Ovary (tissue), 9 donors: ENCODE results near the gene NTRK2. TPM values are rescaled to one million over a fixed set of nuclear protein-coding genes. Genes with fewer than 3 reads are reported as not detected.

Experiments used
- DNase-seq, 5 donors: peaks; one replicate each; pipeline ENCODE4 v3.0.0-alpha.2; 2019 to 2020
- H3K27ac ChIP-seq, 2 donors: fragments of 200-600 bp; one replicate each; pipeline versions ENCODE4 v1.5.1 to v1.8.0; 2019 to 2022
- H3K27me3 ChIP-seq: fragments of 200-600 bp; one replicate; pipeline ENCODE4 v1.8.0; 2022
- H3K36me3 ChIP-seq: fragments of 200-600 bp; sonication (generic); one replicate; pipeline ENCODE4 v1.5.1; 2019
- H3K4me1 ChIP-seq: one replicate; pipeline ENCODE4 v1.8.1; 2013; ENCODE audit warnings: mild to moderate bottlenecking, moderate library complexity; ENCODE audit not compliant: insufficient read depth
- H3K4me3 ChIP-seq: fragments of 200-600 bp; sonication (generic); one replicate; pipeline ENCODE4 v1.5.1; 2017
- H3K9me3 ChIP-seq, 2 donors: fragments of 200-600 bp in 1 of 2; sonication (generic) in 1 of 2; one replicate each; pipeline versions ENCODE4 v1.5.1 to v1.8.1; 2013 to 2019; ENCODE audit warnings: mild to moderate bottlenecking in 1 of 2, moderate library complexity in 1 of 2
- EP300 ChIP-seq: sonication (generic); formaldehyde crosslinking; IDR thresholded peaks from one replicate; pipeline ENCODE4 v1.6.1; 2017; ENCODE audit warnings: antibody characterized with exemption
- POLR2A ChIP-seq: fragments of 450-650 bp; IDR thresholded peaks from one replicate; pipeline ENCODE4 v1.6.1; 2017; ENCODE audit warnings: antibody characterized with exemption, mild to moderate bottlenecking, moderate library complexity
- WGBS, 3 donors: extraction: QIAGEN DNeasy Blood & Tissue Kit in 1 of 3; methylation state at CpG; one replicate each; pipeline versions ENCODE4 v1.1.5 to v1.1.7; 2013 to 2017; 5-methylcytosine and 5-hydroxymethylcytosine counted together
- intact Hi-C, 4 donors: fragments of 100-400 bp; cut with DNase I; formaldehyde crosslinking; loops; one replicate each; pipeline versions ENCODE4 v1.11.0 to v1.15.1; 2022 to 2023
- polyA plus RNA-seq, 2 donors: library from polyadenylated mRNA; stranded (reverse); fragments of 200-250 nt in 1 of 2; fragments of 350-450 nt in 1 of 2; fragmentation: Illumina TruSeq in 1 of 2; extraction: RNeasy Lipid Tissue Mini Kit (QIAGEN cat#74804) in 1 of 2; gene quantifications; one replicate each; pipeline ENCODE4 v1.2.3, GENCODE V29; 2013 to 2014
- total RNA-seq, 7 donors: library from RNA; depleted of rRNA in 2 of 7; stranded (reverse); fragments of >200 nt in 2 of 7; fragmentation: NEBNext Ultra II Directional in 3 of 7; extraction: Animal tissue kit (Norgen Biotek cat#: 25700) in 3 of 7; gene quantifications; one replicate each; pipeline versions ENCODE4 v1.1.0 to v1.2.4, GENCODE V29; 2016 to 2023
- TF ChIP-seq, protein P1 (sequence below), 3 donors: fragments of 450-650 bp in 2 of 3; fragments of 200-600 bp in 1 of 3; IDR thresholded peaks; one replicate each; pipeline versions ENCODE4 v1.5.1 to v1.8.0; 2016 to 2022; ENCODE audit warnings: antibody characterized with exemption in 3 of 3, mild to moderate bottlenecking in 1 of 3
- donor health status: DM: no; HTN: no; CAD: no; lungs with moderate emphysema.
- donor health status: DM: no; HTN: no; CAD: no.
- donor health status: Bipolar disorder and iron deficiency.
- donor health status: DM: yes; HTN: yes; CAD: no.
- donor health status: DM: no; HTN: no; CAD: no.
- donor health status: DM: yes; HTN: yes; CAD: no.

NTRK2 gene
- total and polyA plus RNA-seq, 9 donors: 6.4 to 31.1 (median 10.8) TPM

DNA sequence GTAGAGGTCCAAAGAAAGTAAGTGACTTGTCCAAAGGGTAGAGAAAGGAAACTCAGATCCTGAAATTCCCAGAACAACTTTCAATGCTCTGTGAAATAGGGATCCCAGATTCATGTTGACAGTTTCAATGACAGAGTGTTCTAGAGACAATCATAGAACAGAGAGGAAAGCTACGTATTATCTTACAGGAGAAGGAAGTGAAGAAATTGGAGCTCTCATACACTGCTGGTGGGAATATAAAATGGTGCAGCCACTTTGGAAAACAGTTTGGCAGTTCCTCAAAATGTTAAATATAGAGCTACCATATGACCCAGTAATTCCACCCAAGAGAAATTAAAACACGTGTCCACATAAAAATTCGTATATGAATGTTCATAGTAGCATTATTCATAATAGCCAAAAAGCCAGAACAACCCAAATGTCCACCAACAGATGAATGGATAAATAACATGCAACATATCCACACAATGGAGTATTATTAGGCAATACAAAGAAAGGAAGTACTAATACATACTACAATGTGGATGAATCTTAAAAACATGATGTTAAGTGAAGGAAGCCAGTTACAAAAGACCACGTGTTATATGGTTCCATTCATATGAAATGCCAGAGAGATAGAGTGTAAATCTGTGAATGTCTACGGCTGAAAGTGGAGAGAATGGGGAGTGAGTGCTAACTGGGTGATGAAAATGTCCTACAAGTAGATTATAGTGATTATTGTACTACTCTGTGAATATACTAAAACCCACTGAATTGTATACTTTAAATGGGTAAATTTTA is 197.1 kb downstream of the NTRK2 start:
- 81 to 84% (median 83%) methylated on average over 5 of the region's 5 CpGs for WGBS, 3 donors
- Histone ChIP-seq H3K4me3 (no peak overlapping the region), H3K27ac (no peak overlapping the region), H3K27me3 (no peaks in the 10 kb centered on the region), H3K4me1 (no peaks in the 10 kb centered on the region), H3K9me3 (no peaks in the 10 kb centered on the region), H3K36me3 (no peaks in the 10 kb centered on the region)
- intact Hi-C loops: no loop called here
- DNase-seq: no peak
- TF ChIP-seq POLR2A (no peak), EP300 (no peak)
- TF ChIP-seq, protein P1, sequence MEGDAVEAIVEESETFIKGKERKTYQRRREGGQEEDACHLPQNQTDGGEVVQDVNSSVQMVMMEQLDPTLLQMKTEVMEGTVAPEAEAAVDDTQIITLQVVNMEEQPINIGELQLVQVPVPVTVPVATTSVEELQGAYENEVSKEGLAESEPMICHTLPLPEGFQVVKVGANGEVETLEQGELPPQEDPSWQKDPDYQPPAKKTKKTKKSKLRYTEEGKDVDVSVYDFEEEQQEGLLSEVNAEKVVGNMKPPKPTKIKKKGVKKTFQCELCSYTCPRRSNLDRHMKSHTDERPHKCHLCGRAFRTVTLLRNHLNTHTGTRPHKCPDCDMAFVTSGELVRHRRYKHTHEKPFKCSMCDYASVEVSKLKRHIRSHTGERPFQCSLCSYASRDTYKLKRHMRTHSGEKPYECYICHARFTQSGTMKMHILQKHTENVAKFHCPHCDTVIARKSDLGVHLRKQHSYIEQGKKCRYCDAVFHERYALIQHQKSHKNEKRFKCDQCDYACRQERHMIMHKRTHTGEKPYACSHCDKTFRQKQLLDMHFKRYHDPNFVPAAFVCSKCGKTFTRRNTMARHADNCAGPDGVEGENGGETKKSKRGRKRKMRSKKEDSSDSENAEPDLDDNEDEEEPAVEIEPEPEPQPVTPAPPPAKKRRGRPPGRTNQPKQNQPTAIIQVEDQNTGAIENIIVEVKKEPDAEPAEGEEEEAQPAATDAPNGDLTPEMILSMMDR (IDR thresholded peaks at IDR 0.05): no peak

DNA sequence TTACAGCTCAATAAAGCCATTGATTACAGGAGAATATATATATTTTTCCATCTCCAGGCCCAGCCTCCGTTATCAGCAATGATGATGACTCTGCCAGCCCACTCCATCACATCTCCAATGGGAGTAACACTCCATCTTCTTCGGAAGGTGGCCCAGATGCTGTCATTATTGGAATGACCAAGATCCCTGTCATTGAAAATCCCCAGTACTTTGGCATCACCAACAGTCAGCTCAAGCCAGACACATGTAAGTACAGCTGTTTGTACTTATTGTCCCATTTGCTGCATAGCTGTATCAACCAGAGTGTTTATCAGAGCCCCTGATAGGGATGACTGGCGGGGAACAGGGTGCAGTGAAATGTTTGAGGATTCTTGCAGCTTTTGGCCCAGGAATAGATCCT is 197.7 kb downstream of the NTRK2 start:
- 88 to 97% (median 92%) methylated on average over 3 of the region's 3 CpGs for WGBS, 3 donors
- Histone ChIP-seq H3K27me3 (no peaks in the 10 kb centered on the region), H3K4me3 (no peak overlapping the region), H3K27ac (no peak overlapping the region), H3K4me1 (no peaks in the 10 kb centered on the region), H3K36me3 (no peaks in the 10 kb centered on the region), H3K9me3 (no peaks in the 10 kb centered on the region)
- no peak for TF ChIP-seq EP300
- no peak for TF ChIP-seq POLR2A
- TF ChIP-seq, protein P1 (IDR thresholded peaks at IDR 0.05): no peak
- intact Hi-C loops: no loop called here
- DNase-seq: no peak

DNA sequence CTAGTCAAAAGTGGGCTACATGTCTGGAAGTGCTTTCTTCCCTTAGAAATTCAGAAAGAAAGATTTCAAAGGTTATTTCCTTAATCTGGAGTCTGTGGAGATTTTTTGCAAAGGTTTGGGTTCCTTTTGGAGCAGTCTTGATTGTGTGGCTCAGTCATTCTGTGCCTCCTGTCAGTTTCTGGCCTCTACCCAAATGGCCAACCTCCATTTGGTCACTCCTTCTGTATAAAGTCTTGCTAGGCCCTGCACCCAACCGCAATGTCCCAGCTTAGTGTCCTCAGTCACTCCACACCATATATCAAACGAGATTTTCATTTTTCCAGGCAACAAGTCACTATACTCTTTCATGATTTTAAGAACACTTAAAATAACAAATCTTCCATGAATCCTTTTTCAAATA is 199.6 kb downstream of the NTRK2 start:
- no peak overlapping the region for H3K27ac ChIP-seq
- 97 to 98% (median 97%) methylated on average over 2 of the region's 2 CpGs for WGBS, 3 donors
- intact Hi-C loops: no loop called here
- no peaks in the 10 kb centered on the region for H3K4me1 ChIP-seq
- no peaks in the 10 kb centered on the region for H3K9me3 ChIP-seq
- H3K36me3 ChIP-seq: no peaks in the 10 kb centered on the region
- TF ChIP-seq EP300 (no peak), POLR2A (no peak)
- TF ChIP-seq, protein P1 (IDR thresholded peaks at IDR 0.05): no peak
- no peaks in the 10 kb centered on the region for H3K27me3 ChIP-seq
- H3K4me3 ChIP-seq: no peak overlapping the region
- no peak for DNase-seq

DNA sequence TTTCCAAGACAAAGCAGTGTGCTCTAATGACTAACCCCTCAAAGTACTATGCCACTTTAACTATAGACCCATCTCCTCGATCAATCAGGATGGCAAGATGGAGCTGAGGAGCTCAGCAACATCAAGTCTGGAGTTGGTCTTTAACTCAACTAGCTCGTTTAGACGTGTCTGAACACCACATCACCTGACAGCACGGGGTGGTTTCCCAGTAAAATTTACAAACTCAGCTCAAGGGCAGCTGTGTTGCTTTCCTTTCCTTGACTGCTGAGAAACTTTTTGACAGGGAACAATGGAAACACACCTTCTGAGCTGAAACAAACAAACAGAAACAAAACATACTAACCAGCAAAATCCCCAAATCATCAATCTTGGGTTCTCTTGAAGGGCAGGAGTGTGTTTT is 202.5 kb downstream of the NTRK2 start:
- intact Hi-C loops: no loop called here
- Histone ChIP-seq H3K36me3 (no peaks in the 10 kb centered on the region), H3K4me1 (no peaks in the 10 kb centered on the region), H3K9me3 (no peaks in the 10 kb centered on the region), H3K27me3 (no peaks in the 10 kb centered on the region), H3K27ac (no peak overlapping the region), H3K4me3 (no peak overlapping the region)
- WGBS, 3 donors: 80 to 87% (median 86%) methylated on average over 4 of the region's 4 CpGs
- no peak for DNase-seq
- TF ChIP-seq POLR2A: no peak
- TF ChIP-seq, protein P1 (IDR thresholded peaks at IDR 0.05): no peak
- TF ChIP-seq EP300: no peak
